Measurements from ENCODE around the gene PRRT1B. TPM values are rescaled to one million over a fixed set of nuclear protein-coding genes. Genes with fewer than 3 reads are reported as not detected.

Gene PRRT1B
- total RNA-seq (2014; rRNA removed; shearing (Covaris generic)) = 0.24 TPM in 1 of 2 replicates, not detected in the other
- polyA plus RNA-seq (2016; fragmentation: Nextera tagmentation; extraction: Ambion mirVana) = not detected in 2 replicates
- long read RNA-seq = 0 reads

DNA sequence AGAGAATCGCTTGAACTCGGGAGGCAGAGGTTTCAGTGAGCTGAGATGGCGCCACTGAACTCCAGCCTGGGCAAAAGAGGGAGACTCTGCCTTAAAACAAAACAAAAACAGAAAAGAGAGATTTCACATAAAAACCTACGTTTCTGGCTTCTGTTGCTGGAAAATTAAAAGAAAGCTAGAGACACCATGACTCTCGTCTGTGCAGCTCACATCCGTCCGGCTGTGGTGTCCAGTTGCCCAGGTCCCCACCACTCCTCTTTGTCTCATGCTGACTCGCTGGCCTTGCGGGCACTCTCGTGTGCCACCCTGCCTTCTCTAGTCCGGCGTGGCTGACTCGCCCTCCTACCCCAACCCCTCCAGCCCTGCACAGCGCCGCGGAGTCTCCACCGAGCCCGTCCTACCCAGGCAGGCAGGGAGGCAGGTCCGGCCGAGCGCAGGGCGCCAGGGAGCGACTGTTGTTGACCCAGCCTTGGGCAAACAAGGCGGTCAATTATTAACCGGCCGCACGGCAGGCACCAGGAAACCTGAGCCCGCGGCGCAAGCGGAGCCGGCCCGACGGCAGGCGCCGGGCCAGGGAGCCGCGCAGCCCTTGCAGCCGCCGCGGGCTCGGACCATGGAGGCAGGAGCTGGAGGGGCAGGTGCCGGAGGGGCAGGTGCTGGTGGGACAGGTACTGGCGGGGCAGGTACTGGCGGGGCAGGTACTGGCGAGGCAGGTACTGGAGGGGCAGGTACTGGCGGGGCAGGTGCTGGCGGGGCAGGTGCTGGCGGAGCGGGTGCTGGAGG is at the start of gene PRRT1B:
TSS of gene PRRT1B (plus strand) at position 521 of the 783 bp plus-strand sequence. CDS start at position 614, 93 bp downstream.
- Mint-ChIP-seq H3K27me3 (ENCODE audit: insufficient read depth, low read depth, poor library complexity) (peaks cover 58% of the 10 kb centered on the region), H3K4me1 (peaks cover 7% of the 10 kb centered on the region; the same call in 1 of the 3 replicates)
- peak; percentile 78 for ATAC-seq

DNA sequence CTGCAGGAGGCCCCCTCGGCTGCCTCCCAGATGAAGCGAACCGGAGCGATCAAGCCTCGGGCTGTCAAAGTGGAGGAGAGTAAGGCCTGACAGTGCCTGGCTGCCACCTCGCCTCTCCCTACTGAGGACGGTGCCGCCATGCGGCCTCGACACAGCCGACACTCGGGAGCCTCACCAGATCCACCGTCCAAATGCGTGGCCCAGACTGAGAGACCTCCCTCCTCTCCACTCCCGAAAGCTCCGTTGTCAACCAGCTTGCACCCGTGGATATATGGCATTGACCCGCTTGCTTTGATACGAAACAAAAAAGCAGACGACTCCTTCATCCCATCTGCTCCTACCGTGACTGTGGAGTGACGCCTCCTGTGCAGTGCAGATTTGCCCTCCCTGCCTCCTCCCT is 49.5 kb upstream of the PRRT1B start:
- no peak for DNase-seq (ENCODE audit: low spot score)
- H3F3A ChIP-seq (replicated peaks; ENCODE audit: low read depth) = peaks cover 61% of the 10 kb centered on the region
- H3K4me3 Mint-ChIP-seq = no peak overlapping the region
- H3K4me1 ChIP-seq (ENCODE audit: insufficient read depth) = no peaks in the 10 kb centered on the region
- H3K27me3 Mint-ChIP-seq (ENCODE audit: insufficient read depth, low read depth, poor library complexity) = peaks cover 32% of the 10 kb centered on the region
- peaks cover 96% of the 10 kb centered on the region for H3K36me3 Mint-ChIP-seq (ENCODE audit: low read depth)
- H3K79me2 ChIP-seq (replicated peaks; ENCODE audit: insufficient read depth) = peaks cover 5% of the 10 kb centered on the region
- no peak overlapping the region for H3K4me3 ChIP-seq
- no peaks in the 10 kb centered on the region for H3K9me2 ChIP-seq (ENCODE audit: insufficient read depth)
- H3K27me3 ChIP-seq (ENCODE audit: insufficient read depth) = no peaks in the 10 kb centered on the region
- no peaks in the 10 kb centered on the region; the same call in 2 of the 3 replicates for H3K9me3 Mint-ChIP-seq
- no peak for ATAC-seq
- H3K4me1 Mint-ChIP-seq = peaks cover 5% of the 10 kb centered on the region; the same call in 2 of the 3 replicates
- H2AFZ ChIP-seq = no peak overlapping the region
- H3K27ac Mint-ChIP-seq = no peak overlapping the region
- peaks cover 42% of the 10 kb centered on the region for H4K20me1 ChIP-seq (replicated peaks; ENCODE audit: insufficient read depth)
- H3K27ac ChIP-seq (ENCODE audit: low read depth) = 0 out of 2 replicates have a peak overlapping the region, but pooled peaks have one; percentile 45
- no peak overlapping the region for H3K4me2 ChIP-seq
- peaks cover 71% of the 10 kb centered on the region for H3K36me3 ChIP-seq (ENCODE audit: insufficient read depth)
- TF ChIP-seq, protein P1, sequence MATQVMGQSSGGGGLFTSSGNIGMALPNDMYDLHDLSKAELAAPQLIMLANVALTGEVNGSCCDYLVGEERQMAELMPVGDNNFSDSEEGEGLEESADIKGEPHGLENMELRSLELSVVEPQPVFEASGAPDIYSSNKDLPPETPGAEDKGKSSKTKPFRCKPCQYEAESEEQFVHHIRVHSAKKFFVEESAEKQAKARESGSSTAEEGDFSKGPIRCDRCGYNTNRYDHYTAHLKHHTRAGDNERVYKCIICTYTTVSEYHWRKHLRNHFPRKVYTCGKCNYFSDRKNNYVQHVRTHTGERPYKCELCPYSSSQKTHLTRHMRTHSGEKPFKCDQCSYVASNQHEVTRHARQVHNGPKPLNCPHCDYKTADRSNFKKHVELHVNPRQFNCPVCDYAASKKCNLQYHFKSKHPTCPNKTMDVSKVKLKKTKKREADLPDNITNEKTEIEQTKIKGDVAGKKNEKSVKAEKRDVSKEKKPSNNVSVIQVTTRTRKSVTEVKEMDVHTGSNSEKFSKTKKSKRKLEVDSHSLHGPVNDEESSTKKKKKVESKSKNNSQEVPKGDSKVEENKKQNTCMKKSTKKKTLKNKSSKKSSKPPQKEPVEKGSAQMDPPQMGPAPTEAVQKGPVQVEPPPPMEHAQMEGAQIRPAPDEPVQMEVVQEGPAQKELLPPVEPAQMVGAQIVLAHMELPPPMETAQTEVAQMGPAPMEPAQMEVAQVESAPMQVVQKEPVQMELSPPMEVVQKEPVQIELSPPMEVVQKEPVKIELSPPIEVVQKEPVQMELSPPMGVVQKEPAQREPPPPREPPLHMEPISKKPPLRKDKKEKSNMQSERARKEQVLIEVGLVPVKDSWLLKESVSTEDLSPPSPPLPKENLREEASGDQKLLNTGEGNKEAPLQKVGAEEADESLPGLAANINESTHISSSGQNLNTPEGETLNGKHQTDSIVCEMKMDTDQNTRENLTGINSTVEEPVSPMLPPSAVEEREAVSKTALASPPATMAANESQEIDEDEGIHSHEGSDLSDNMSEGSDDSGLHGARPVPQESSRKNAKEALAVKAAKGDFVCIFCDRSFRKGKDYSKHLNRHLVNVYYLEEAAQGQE (IDR thresholded peaks at IDR 0.05; ENCODE audit: unreplicated experiment) = no peak
- TF ChIP-seq, protein P2, sequence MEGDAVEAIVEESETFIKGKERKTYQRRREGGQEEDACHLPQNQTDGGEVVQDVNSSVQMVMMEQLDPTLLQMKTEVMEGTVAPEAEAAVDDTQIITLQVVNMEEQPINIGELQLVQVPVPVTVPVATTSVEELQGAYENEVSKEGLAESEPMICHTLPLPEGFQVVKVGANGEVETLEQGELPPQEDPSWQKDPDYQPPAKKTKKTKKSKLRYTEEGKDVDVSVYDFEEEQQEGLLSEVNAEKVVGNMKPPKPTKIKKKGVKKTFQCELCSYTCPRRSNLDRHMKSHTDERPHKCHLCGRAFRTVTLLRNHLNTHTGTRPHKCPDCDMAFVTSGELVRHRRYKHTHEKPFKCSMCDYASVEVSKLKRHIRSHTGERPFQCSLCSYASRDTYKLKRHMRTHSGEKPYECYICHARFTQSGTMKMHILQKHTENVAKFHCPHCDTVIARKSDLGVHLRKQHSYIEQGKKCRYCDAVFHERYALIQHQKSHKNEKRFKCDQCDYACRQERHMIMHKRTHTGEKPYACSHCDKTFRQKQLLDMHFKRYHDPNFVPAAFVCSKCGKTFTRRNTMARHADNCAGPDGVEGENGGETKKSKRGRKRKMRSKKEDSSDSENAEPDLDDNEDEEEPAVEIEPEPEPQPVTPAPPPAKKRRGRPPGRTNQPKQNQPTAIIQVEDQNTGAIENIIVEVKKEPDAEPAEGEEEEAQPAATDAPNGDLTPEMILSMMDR (conservative IDR thresholded peaks at IDR 0.05; ENCODE audit: low read depth in 2 of 2) = no peak
- no peak for TF ChIP-seq ZNF114 (CRISPR knock-in tag; IDR thresholded peaks at IDR 0.05)
- TF ChIP-seq POLR2AphosphoS5 (IDR thresholded peaks at IDR 0.05; ENCODE audit: low read depth) = no peak
- TF ChIP-seq, protein P3, sequence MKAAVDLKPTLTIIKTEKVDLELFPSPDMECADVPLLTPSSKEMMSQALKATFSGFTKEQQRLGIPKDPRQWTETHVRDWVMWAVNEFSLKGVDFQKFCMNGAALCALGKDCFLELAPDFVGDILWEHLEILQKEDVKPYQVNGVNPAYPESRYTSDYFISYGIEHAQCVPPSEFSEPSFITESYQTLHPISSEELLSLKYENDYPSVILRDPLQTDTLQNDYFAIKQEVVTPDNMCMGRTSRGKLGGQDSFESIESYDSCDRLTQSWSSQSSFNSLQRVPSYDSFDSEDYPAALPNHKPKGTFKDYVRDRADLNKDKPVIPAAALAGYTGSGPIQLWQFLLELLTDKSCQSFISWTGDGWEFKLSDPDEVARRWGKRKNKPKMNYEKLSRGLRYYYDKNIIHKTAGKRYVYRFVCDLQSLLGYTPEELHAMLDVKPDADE (IDR thresholded peaks at IDR 0.05) = no peak
- no peak for TF ChIP-seq JUNB (IDR thresholded peaks at IDR 0.05; ENCODE audit: unreplicated experiment)
- TF ChIP-seq NANOG (IDR thresholded peaks at IDR 0.05; ENCODE audit: borderline replicate concordance) = no peak
- TF ChIP-seq STAT1 (IDR thresholded peaks at IDR 0.05; ENCODE audit: unreplicated experiment) = no peak
- no peak for TF ChIP-seq CREB1 (CRISPR knock-in tag; IDR thresholded peaks at IDR 0.05; ENCODE audit: low read depth)

More for the DNA sequence above, at the start of gene PRRT1B:
- peaks cover 7% of the 10 kb centered on the region; the same call in 1 of the 2 replicates for H3F3A ChIP-seq (replicated peaks; ENCODE audit: low read depth)
- no peaks in the 10 kb centered on the region for H3K4me1 ChIP-seq (ENCODE audit: insufficient read depth)
- no peak within 1 kb of the TSS for H3K27ac ChIP-seq (ENCODE audit: low read depth)
- H3K27me3 ChIP-seq (ENCODE audit: insufficient read depth) = peaks cover 60% of the 10 kb centered on the region
- TF ChIP-seq, protein P3 (IDR thresholded peaks at IDR 0.05) = no peak
- peak; percentile 38 for TF ChIP-seq EZH2 (IDR thresholded peaks at IDR 0.05; ENCODE audit: low read depth, unreplicated experiment)
- peaks cover 62% of the 10 kb centered on the region for H3K9me3 Mint-ChIP-seq
- no peaks in the 10 kb centered on the region for H3K79me2 ChIP-seq (replicated peaks; ENCODE audit: insufficient read depth)
- no peak within 1 kb of the TSS for H3K27ac Mint-ChIP-seq
- H2AFZ ChIP-seq = peak within 1 kb of the TSS; percentile 95
- peaks cover 4% of the 10 kb centered on the region; the same call in 1 of the 2 replicates for H3K9me2 ChIP-seq (ENCODE audit: insufficient read depth)
- peak within 1 kb of the TSS; percentile 67 for H3K4me3 Mint-ChIP-seq
- peak within 1 kb of the TSS; percentile 68 for H3K4me3 ChIP-seq
- no peaks in the 10 kb centered on the region for H4K20me1 ChIP-seq (replicated peaks; ENCODE audit: insufficient read depth)
- H3K36me3 ChIP-seq (ENCODE audit: insufficient read depth) = no peaks in the 10 kb centered on the region
- peak; percentile 81 for DNase-seq (ENCODE audit: low spot score)
- peaks cover 44% of the 10 kb centered on the region for H3K36me3 Mint-ChIP-seq (ENCODE audit: low read depth)
- H3K4me2 ChIP-seq = peak within 1 kb of the TSS; percentile 86

Data from GM23338 (cell line).